Activated T-helper 1 cell treated with anti-CD3 and anti-CD28 coated beads, Interleukin-12 subunit alpha, Interleukin-12 subunit beta, Interleukin-2, Interleukin-4 antibody, amounts not matched to agents 30 ng/mL and 10 ng/mL and 1 ng/mL, durations not matched to agents 14 hours and 24 hours and 36 hours (primary cell): ENCODE measurements around the gene TMLHE. TPM values are rescaled to one million over a fixed set of nuclear protein-coding genes. Genes with fewer than 3 reads are reported as not detected.
"Not testable (repeated sequence)": the region's sequence is repeated elsewhere in the genome, so short reads cannot be mapped to it uniquely, and the experiment has no call there.

Experiments used
- DNase-seq: peaks from one replicate; pipeline ENCODE4 v3.0.0; 2021; ENCODE audit warnings: low spot score
- H3K27ac Mint-ChIP-seq: one replicate; pipeline ENCODE4 v1.8.0; 2021; ENCODE audit warnings: mild to moderate bottlenecking, mixed read lengths
- H3K27me3 Mint-ChIP-seq: one replicate; pipeline ENCODE4 v1.8.0; 2022; ENCODE audit warnings: mild to moderate bottlenecking, moderate library complexity, mixed read lengths; ENCODE audit not compliant: insufficient read depth
- H3K36me3 Mint-ChIP-seq: one replicate; pipeline ENCODE4 v1.8.0; 2021; ENCODE audit warnings: low read depth, mixed read lengths
- H3K4me1 Mint-ChIP-seq: one replicate; pipeline ENCODE4 v1.8.0; 2021; ENCODE audit warnings: low read depth, mixed read lengths
- H3K4me3 Mint-ChIP-seq: one replicate; pipeline ENCODE4 v1.8.0; 2021; ENCODE audit warnings: mild to moderate bottlenecking, moderate library complexity, mixed read lengths
- H3K9me3 Mint-ChIP-seq: one replicate; pipeline ENCODE4 v1.8.0; 2021; ENCODE audit warnings: mixed read lengths
- intact Hi-C: fragments of 100-400 bp; cut with micrococcal nuclease; formaldehyde crosslinking; loops from one replicate; pipeline ENCODE4 v1.15.1; 2024
- total RNA-seq: library from RNA; stranded (reverse); gene quantifications from 2 replicates; pipeline ENCODE4 v1.2.3, GENCODE V29; 2022

The TMLHE gene
- total RNA-seq, 1 donor from 2014 or later: 9.9 TPM

GRCh38 chrX:155460501-155460900, 152.3 kb downstream of the TMLHE start:
- H3K4me1 Mint-ChIP-seq, H3K9me3 Mint-ChIP-seq, H3K27me3 Mint-ChIP-seq, H3K27ac Mint-ChIP-seq, intact Hi-C loops, H3K36me3 Mint-ChIP-seq, H3K4me3 Mint-ChIP-seq, DNase-seq: not testable (repeated sequence)

GRCh38 chrX:155458471-155458870, 154.3 kb downstream of the TMLHE start, which contains the start of gene F8A3:
TSS of gene F8A3 (minus strand) at chrX:155458620. CDS start at chrX:155458600, 20 bp downstream.
- H3K4me1 Mint-ChIP-seq, H3K27me3 Mint-ChIP-seq, intact Hi-C loops, H3K27ac Mint-ChIP-seq, H3K36me3 Mint-ChIP-seq, H3K4me3 Mint-ChIP-seq, DNase-seq, H3K9me3 Mint-ChIP-seq: not testable (repeated sequence)

GRCh38 chrX:155457761-155458447, 154.8 kb downstream of the TMLHE start:
- H3K36me3 Mint-ChIP-seq, intact Hi-C loops, H3K4me3 Mint-ChIP-seq, DNase-seq, H3K27ac Mint-ChIP-seq, H3K9me3 Mint-ChIP-seq, H3K27me3 Mint-ChIP-seq, H3K4me1 Mint-ChIP-seq: not testable (repeated sequence)

GRCh38 chrX:155441097-155441496, 171.7 kb downstream of the TMLHE start:
- no peak for DNase-seq
- H3K36me3 Mint-ChIP-seq: no peaks in the 10 kb centered on the region
- intact Hi-C loops: no loop called here
- no peak overlapping the region for H3K4me3 Mint-ChIP-seq
- no peaks in the 10 kb centered on the region for H3K27me3 Mint-ChIP-seq
- peaks cover 34% of the 10 kb centered on the region for H3K9me3 Mint-ChIP-seq
- no peak overlapping the region for H3K27ac Mint-ChIP-seq
- no peaks in the 10 kb centered on the region for H3K4me1 Mint-ChIP-seq

Other genes with a start within 250 kb of the TMLHE start
- not detected in 2 replicates for gene F8A2, start 230.9 kb downstream of the TMLHE start, total RNA-seq
- gene F8A3, start 154.3 kb downstream of the TMLHE start, total RNA-seq: 27.1 and 27.4 TPM in 2 replicates
- 0.17 and 0.23 TPM in 2 replicates for gene SPRY3, start 366 bp downstream of the TMLHE start, total RNA-seq